GM18951 (cell line): Measurements from ENCODE around the gene ATP2B1.
A peak's percentile ranks its signal among the peaks of the same experiment; 100 is the strongest.
"Not testable (repeated sequence)": the region's sequence is repeated elsewhere in the genome, so short reads cannot be mapped to it uniquely, and the experiment has no call there.

ENCODE experiments used
- POLR2A ChIP-seq: IDR thresholded peaks from 4 replicates; pipeline ENCODE4 v1.6.1; 2011; ENCODE audit warnings: mild to moderate bottlenecking; ENCODE audit not compliant: insufficient read length, insufficient read depth; ENCODE audit errors: extremely low read depth
- in situ Hi-C: fragments of 300-500 bp; cut with MboI; formaldehyde crosslinking; loops from one replicate; pipeline ENCODE4 v1.12.0; 2022; ENCODE audit warnings: low sequenced_read_pairs, mixed read lengths, inconsistent platforms; ENCODE audit not compliant: unreplicated experiment

Gene ATP2B1

DNA sequence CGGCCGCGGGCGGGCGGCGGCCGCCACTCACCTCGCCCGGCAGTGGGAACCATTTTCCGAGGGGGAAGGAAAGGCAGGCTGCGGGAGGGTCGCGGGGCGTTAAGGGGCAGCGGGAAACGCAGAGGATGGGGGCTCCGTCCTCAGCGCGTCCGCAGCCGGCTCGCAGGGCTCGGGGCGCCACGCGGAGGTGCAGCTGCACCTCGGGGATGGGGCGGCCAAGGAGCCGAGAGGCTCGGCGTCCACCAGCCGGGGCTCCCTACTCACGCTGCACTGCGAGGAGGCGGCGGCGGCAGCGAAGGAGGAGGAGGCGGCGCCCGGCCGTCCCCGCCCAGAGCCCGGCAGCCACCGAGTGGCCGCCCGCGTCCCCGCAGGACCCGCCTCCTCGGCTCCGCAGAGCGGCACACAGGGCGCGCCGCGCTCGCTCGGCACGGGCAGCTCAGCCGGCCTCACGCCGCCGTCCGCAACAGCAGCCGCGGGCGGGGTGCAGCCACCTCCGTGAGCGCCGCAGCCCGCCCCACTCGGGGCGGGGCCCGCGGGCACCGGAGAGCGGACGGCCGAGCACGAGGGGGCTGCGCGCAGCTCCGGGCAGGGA lies at the start of gene ATP2B1:
ATP2B1 (minus strand) TSS at position 274 of the 592 bp plus-strand sequence. CDS start 52,952 bp downstream, outside the sequence.
- TF ChIP-seq POLR2A: peak; percentile 88
- in situ Hi-C loops: no loop called here

DNA sequence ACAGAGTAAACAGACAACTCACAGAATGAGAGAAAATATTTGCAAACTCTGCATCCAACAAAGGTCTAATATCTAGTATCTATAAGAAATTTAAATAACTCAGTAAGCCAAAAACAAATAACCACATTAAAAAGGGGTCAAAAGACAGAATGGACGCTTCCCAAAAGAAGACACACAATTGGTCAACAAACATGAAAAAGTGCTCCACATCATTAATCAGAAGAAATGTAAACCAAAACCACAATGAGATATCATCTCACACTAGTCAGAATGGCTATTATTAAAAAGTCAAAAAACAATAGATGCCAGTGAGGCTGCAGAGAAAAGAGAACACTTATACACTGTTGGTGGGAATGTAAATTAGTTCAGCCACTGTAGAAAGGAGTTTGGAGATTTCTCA lies 49.3 kb upstream of the ATP2B1 start:
- in situ Hi-C loops: not testable (repeated sequence)

DNA sequence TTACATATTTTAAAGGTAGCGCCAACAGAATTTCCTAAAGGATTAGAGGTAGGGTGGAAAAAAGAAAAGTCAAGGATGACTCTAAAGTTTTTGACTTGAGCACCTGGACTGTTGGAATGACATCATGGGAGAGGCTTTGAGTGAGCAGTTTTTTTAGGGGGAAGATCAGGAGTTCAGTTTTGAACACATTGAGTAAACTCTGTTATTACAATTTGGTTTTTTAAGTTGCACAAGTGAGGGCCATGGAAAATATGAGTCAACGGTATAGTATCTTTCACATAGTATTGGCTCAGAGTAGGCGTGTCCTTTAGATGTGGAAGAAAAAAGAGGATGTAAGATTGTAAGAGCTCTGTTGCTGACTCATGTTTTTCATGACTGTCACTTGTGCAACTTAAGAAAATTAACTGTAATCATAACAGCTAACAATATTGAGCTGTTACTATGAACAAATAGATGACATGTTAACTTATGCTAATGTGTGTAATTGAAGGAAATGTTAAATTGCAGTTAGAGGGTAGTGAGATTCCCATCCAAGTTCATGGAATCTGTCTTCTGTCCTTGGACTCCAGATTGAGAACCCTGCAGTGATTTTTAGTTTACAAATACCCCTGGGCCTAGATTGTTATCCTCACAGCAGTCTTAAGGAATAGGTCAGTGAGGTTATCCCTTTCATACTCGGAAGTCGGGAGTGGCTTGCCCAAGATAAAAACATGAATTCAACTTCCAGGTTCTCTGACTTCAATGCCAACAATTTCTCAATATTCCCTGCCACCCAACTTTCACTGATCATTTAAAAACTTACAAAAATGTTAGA lies 48.2 kb upstream of the ATP2B1 start:
- no peak for TF ChIP-seq POLR2A
- in situ Hi-C loops: no loop called here

DNA sequence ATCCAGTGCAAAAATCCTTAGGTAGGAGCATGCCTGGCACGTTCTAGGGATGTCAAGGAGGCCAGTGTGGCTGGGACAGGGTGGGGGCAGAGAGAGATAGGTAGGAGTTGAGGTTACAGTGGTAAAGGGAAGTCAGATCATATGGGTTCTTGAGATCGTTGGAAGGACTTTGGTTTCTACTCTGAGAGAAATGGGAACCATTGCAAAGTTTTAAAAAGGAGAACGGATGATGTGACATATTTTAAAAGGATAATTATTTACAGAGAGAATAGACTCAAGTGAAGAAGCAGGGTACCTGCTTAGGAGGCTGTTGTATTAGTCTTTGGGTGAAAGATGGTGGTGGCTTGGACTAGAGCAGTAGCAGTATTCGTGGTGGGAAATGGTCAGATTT lies 47.6 kb upstream of the ATP2B1 start:
- in situ Hi-C loops: no loop called here
- TF ChIP-seq POLR2A: no peak

DNA sequence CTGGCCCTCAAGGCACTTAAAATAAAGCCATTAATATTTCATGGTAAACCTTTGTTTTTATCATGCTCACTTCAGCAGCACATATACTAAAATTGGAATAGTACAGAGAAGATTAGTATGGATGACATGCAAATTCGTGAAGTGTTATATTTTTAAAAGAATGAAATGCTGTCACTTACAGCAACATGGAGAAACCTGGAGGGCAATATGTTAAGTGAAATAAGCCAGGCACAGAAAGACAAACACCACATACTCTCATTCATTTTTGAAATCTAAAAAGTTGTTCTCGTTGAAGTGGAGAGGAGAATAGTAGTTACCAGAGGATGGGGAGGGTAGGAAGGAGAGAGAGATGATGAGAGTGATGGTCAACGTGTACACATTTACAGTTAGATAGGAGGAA lies 45.4 kb upstream of the ATP2B1 start:
- in situ Hi-C loops: no loop called here
- TF ChIP-seq POLR2A: no peak

DNA sequence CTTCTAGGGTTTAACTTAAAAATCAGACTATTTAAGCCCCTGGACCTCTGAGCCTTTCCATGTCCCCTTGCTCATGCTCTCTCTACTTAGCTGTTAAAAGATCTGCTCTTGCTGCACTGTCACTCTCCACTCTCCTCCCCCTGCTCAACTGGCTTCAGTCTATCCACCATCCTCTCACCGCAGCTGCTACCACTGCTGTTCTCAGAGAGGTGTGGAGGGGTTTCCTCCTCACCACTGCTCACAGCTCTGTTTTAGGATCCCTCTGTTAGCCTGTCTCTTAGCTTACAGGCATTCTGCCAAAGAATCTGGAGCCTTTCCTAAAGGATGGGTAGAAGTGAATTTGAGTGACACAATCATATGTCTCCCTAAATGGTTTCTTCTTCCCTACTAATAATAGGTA lies 43.7 kb upstream of the ATP2B1 start:
- TF ChIP-seq POLR2A: no peak
- in situ Hi-C loops: no loop called here

DNA sequence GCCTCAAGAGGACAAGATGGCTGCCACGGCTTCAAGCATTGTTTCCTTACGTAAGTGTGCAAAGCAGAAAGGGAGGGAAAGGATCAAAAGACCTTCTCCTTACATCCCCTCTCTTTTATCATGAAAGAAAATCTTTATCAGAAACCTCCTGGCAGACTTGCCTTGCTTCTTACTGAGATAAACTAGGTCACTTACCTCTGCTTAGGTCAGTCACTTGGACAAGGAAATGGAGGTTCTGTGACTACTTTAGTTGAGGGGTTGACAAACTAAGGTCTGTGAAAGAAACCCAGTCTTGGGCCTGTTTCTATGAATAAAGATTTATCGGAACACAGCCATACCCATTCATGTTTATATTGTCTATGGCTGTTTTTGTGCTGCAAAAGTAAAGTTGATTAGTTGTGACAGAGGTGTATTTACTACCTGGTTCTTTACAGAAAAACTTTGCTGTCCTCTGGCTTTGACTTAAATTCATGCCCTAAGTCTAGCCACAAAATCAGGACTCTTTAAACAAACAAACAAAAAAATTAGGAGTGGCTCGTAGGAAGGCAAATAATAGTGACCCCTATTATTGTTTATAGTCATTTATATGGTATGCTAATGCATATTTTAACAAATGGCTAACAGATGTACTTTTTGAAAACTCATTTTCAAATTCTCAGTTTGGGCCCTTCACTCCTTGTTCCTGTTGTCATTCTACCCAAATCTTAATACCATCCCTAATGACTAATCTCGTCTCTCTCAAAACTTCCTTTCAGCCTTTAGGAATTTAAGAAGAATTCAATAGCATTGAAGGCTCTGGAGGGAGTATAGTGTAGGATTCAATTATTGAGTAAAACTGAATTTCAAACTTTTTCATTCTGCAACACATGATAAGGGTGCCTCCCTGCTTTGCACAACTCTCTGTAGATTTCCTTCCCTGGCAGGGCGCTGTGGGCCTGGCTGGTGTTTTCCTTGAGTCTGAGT lies 42.0 kb upstream of the ATP2B1 start:
- no peak for TF ChIP-seq POLR2A
- in situ Hi-C loops: no loop called here

DNA sequence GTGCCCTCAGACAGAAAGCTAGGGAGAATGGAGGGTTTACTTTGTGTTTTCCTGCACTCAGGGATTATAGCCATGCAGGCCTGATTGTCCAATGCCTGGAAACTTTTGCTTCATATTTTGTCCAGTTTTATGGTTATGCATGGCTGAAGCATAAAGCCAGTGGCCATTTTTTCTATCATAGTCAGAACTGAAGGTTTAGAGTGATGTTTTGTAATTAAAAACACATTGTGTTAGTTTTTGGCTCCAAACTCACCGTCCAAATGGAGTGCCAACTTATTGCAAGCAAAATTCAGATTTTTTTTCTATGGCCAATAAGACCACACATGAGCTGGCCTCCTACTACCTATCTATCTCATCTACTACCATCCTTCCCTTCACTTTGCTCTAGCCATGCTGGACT lies 40.2 kb upstream of the ATP2B1 start:
- in situ Hi-C loops: no loop called here
- no peak for TF ChIP-seq POLR2A

DNA sequence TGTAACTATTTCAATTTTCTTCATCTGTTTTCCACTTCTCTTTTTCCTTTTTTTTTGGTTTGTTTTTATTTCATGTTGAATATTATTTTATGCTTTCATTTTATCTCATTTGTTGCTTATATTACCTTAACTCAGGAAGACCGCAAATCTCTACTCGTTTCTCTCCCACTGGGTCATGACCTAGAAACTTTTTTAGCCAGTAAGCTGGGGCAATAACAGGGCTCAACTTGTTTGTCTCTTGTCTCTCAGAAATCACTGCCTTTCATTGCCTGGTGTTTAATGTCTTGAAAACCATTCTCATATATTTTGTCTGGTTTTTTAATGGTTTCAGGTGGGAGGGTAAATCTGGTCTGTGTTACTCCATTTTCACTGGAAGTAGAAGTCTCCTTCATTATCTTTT lies 36.6 kb upstream of the ATP2B1 start:
- in situ Hi-C loops: no loop called here
- no peak for TF ChIP-seq POLR2A

DNA sequence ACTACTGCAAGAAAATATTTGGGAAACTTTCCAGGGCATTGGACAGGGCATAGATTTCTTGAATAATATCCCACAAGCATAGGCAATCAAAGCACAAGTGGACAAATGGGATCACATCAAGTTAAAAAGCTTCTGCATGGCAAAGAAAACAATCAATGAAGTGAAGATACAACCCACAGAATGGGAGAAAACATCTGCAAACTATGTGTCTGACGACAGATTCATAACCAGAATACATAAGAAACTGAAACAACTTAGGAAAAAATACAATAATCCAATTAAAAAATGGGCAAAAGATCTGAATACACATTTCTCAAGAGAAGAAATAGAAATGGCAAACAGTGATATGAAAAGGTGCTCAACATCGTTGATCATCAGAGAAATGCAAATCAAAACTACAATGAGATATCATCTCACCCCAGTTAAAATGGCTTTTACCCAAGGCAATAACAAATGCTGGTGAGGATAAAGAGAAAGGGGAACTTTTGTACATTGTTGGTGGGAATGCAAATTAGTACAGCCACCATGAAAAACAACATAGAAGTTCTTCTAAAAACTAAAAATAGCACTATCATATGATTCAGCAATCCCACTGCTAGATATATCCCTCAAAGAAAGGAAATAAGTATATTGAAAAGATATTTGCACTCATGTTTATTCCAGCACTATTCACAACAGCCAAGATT lies 33.8 kb upstream of the ATP2B1 start:
- TF ChIP-seq POLR2A: no peak
- in situ Hi-C loops: no loop called here

DNA sequence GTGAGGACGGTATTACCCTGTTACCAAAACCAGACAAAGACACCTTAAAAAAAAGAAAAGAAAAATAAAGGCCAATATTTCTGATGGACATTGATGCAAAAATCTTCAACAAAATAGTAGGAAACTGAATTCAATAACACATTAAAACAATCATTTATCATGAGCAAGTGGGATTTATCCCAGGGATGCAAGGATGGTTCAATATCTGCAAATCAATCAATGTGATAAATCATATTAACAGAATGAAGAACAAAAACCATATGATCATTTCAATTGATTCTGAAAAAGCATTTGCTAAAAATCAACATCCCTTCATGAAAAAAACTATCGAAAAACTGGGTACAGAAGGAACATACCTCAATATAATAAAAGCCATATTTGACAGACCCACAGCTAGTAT lies 32.3 kb upstream of the ATP2B1 start:
- no peak for TF ChIP-seq POLR2A
- in situ Hi-C loops: no loop called here

DNA sequence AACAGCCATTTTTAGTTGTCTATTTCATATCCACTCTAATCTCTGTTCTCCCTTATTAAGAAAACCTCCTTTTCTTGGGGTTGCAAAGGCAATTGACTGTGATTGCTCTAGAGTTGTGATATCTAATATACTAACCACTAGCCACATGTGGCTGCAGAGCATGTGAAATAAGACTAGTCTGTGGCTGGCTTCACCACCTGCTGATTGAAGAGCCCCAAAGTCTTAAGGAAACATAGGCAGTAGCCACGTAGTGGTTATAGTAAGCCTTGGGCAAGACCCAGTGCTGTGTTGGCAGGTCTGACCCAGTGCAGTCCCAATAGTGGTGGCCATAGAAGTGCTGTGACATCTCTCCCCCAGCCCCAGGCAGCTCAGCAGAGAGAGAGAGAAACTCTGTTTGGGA lies 28.4 kb upstream of the ATP2B1 start:
- in situ Hi-C loops: no loop called here
- TF ChIP-seq POLR2A: no peak

DNA sequence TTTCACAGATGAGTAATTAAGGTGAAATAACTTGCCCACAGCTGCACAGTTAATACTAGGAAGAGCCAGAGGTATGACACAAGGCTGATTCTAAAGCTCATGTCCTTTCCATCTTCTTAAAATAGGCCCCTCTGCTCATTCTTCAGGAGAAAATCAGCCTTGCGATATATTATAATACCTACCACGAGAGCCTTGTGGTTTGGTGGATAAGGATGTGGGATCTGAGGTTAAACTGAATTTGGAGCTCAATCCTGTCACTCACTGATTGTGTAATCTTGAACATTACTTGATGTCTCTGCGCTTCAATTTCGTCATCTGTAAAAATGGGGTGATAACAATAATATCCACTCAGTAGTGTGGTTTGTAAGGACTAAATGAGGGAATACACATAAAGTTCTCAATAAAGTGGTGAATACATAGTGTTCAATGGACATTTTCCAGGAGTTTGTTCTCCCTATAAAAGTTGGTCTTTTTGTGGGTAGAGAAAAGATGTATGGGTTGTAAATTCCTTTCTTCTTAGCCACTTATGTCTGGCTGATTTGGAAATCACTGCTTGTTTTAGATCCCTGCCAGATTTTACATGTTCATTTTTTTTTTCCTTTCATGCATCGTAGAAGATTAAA lies 25.1 kb upstream of the ATP2B1 start:
- in situ Hi-C loops: no loop called here
- TF ChIP-seq POLR2A: no peak

DNA sequence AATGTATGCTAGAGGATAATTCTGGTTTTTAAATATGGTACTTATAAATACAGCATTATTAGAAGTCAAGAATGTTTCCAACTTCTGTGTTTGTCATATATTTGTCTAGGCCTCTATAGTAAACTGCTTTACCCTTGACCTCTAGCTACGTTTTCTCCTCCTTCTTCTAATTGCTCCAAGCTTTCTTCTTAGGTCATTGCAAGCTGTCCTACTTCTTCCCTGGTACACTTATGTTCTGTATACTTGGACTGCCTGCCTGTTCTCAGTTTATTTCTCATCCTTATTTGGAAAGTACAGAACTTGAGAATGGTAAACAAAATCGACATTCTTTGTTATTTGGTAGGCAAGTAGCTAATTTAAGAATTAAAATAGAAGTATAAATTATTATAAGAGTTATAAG lies 23.9 kb upstream of the ATP2B1 start:
- no peak for TF ChIP-seq POLR2A
- in situ Hi-C loops: no loop called here
